Heart right ventricle (tissue), 16 donors: ENCODE data around the gene SCG5. TPM values are rescaled to one million over a fixed set of nuclear protein-coding genes. Genes with fewer than 3 reads are reported as not detected.

Experiments
- ATAC-seq, 8 donors: fragments of 200-7000 bp; cut with Tn5 transposase; one replicate each; pipeline ENCODE4 v1.9.1; 2020; ENCODE audit warnings: mild to moderate bottlenecking in 8 of 8, moderate library complexity in 8 of 8, moderate number of reproducible peaks in 1 of 8
- DNase-seq, 2 donors: peaks; one replicate each; pipeline ENCODE4 v3.0.0-alpha.2; 2020
- H3K27ac ChIP-seq, 10 donors: fragments of 200-600 bp; sonication (generic) in 2 of 10; one replicate each; pipeline versions ENCODE4 v1.5.0 to v1.8.0; 2020 to 2022; ENCODE audit warnings: mild to moderate bottlenecking in 3 of 10
- H3K27me3 ChIP-seq, 7 donors: fragments of 200-600 bp; one replicate each; pipeline ENCODE4 v1.8.0; 2021 to 2022; ENCODE audit warnings: mild to moderate bottlenecking in 2 of 7
- H3K36me3 ChIP-seq, 9 donors: fragments of 200-600 bp; sonication (generic) in 1 of 9; one replicate each; pipeline versions ENCODE4 v1.5.0 to v1.8.0; 2020 to 2022; ENCODE audit warnings: mild to moderate bottlenecking in 2 of 9
- H3K4me1 ChIP-seq, 9 donors: fragments of 200-600 bp; sonication (generic) in 1 of 9; one replicate each; pipeline versions ENCODE4 v1.5.0 to v1.8.0; 2020 to 2022; ENCODE audit warnings: mild to moderate bottlenecking in 4 of 9
- H3K4me3 ChIP-seq, 10 donors: fragments of 200-600 bp; sonication (generic) in 2 of 10; one replicate each; pipeline versions ENCODE4 v1.5.0 to v1.8.0; 2020 to 2022; ENCODE audit warnings: mild to moderate bottlenecking in 7 of 10, moderate library complexity in 2 of 10
- H3K9me3 ChIP-seq, 11 donors: fragments of 200-600 bp in 10 of 11; sonication (generic) in 2 of 11; one replicate each; pipeline versions ENCODE4 v1.5.0 to v1.8.0; 2013 to 2022; ENCODE audit warnings: mild to moderate bottlenecking in 2 of 11, control low read depth in 1 of 11, moderate library complexity in 1 of 11
- WGBS, 2 donors: extraction: QIAGEN DNeasy Blood & Tissue Kit; methylation state at CpG; one replicate each; pipeline ENCODE4 v1.1.7; 2013; ENCODE audit warnings: inconsistent platforms in 1 of 2; 5-methylcytosine and 5-hydroxymethylcytosine counted together
- intact Hi-C, 10 donors: fragments of 100-400 bp; cut with DNase I; formaldehyde crosslinking; loops; one replicate each; pipeline versions ENCODE4 v1.11.1 to v1.14.2; 2022
- polyA plus RNA-seq, 2 donors: library from polyadenylated mRNA; stranded (reverse); fragments of 200-250 nt; gene quantifications; one replicate each; pipeline ENCODE4 v1.2.3, GENCODE V29; 2013
- total RNA-seq, 10 donors: library from RNA; stranded (reverse); fragmentation: NEBNext Ultra II Directional in 3 of 10; extraction: Animal tissue kit (Norgen Biotek cat#: 25700) in 3 of 10; gene quantifications; one replicate each; pipeline versions ENCODE4 v1.2.1 to v1.2.4, GENCODE V29; 2021 to 2023
- TF ChIP-seq, protein P1 (sequence below), 9 donors: fragments of 200-600 bp; sonication (generic) in 2 of 9; IDR thresholded peaks; one replicate each; pipeline versions ENCODE4 v1.5.0 to v1.8.0; 2021 to 2022; ENCODE audit warnings: antibody characterized with exemption in 9 of 9, mild to moderate bottlenecking in 5 of 9, moderate library complexity in 1 of 9
- donor health status: Arrhythmogenic right ventricular cardiomyopathy.
- donor health status: ischemic (EF 13 %, LVEDD 7.1; RV severe dilation, severe dysfunction).
- donor health status: healthy with polysubstance abuse.
- donor health status: DM: no; HTN: yes; CAD: no.
- donor health status: DM: no; HTN: no; CAD: no.
- donor health status: ischemic (EF 25% LVEDD 6.9; RV normal size, moderate dysfunction).
- donor health status: ischemic (EF 25% LVEDD 5.7; RV mildly dilated, moderate dysfunction).
- donor health status: healthy.
- donor health status: DM: yes; HTN: yes; CAD: no.
- donor health status: Ischemic cardiomyopathy.
- donor health status: ischemic (EF 35%, LVEDD 5.7; RV mildly dilated, moderate dysfunction).
- donor health status: nonischemic (EF 11% LVEDD 7.7; RV severe dilation, severe dysfunction).
- donor health status: DM: yes; HTN: yes; CAD: no.
- donor health status: PGD.
- donor health status: ischemic (EF 29% LVEDD 5.4; RV normal size, mild dysfunction).
- donor health status: nonischemic (EF 23%, LVEDD 6.1; RV moderate dilation, normal function).

The SCG5 gene
- total and polyA plus RNA-seq, 12 donors, result 0.23 to 1.1 (median 0.51) TPM; not detected in 6

DNA sequence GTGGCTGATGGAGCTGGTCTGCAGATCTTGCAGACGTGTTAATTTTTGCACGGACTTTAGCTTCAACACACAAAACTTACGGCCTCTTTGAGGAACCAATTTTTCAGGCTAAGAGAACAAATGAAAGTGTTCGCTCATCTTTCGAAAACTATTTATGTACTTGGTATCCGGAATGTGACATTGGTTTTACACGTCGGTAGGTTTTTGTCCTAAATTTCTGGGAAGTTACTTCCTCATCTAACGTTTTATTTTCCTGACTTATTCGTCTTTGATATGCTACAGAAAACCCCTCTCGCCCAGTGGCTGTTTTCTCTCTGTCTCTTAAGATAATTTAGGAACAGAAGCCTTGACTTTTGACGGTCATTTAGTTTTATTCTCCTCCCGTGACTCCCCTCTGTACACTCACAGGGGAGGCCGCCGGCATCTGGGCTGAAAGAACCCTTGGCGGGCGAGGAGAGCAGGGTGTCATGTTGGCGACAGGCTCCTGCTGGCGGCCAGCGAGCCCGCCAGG lies 75.5 kb downstream of the SCG5 start:
- no peaks in the 10 kb centered on the region for H3K36me3 ChIP-seq
- peaks cover 0 to 30% (median 13%) of the 10 kb centered on the region in 9 donors for H3K4me1 ChIP-seq
- intact Hi-C loops, result no loop called here
- H3K4me3 ChIP-seq, result peak overlapping the region in 7 of 10 donors; percentile 11 to 41 (median 30)
- peaks cover 23 to 98% (median 91%) of the 10 kb centered on the region in 7 donors for H3K27me3 ChIP-seq
- DNase-seq (no peak), ATAC-seq (no peak)
- no peak overlapping the region for H3K27ac ChIP-seq
- H3K9me3 ChIP-seq, result no peaks in the 10 kb centered on the region
- WGBS, 2 donors, result 3 to 6% methylated on average over 21 of the region's 21 CpGs
- TF ChIP-seq, protein P1, sequence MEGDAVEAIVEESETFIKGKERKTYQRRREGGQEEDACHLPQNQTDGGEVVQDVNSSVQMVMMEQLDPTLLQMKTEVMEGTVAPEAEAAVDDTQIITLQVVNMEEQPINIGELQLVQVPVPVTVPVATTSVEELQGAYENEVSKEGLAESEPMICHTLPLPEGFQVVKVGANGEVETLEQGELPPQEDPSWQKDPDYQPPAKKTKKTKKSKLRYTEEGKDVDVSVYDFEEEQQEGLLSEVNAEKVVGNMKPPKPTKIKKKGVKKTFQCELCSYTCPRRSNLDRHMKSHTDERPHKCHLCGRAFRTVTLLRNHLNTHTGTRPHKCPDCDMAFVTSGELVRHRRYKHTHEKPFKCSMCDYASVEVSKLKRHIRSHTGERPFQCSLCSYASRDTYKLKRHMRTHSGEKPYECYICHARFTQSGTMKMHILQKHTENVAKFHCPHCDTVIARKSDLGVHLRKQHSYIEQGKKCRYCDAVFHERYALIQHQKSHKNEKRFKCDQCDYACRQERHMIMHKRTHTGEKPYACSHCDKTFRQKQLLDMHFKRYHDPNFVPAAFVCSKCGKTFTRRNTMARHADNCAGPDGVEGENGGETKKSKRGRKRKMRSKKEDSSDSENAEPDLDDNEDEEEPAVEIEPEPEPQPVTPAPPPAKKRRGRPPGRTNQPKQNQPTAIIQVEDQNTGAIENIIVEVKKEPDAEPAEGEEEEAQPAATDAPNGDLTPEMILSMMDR (IDR thresholded peaks at IDR 0.05), result no peak

DNA sequence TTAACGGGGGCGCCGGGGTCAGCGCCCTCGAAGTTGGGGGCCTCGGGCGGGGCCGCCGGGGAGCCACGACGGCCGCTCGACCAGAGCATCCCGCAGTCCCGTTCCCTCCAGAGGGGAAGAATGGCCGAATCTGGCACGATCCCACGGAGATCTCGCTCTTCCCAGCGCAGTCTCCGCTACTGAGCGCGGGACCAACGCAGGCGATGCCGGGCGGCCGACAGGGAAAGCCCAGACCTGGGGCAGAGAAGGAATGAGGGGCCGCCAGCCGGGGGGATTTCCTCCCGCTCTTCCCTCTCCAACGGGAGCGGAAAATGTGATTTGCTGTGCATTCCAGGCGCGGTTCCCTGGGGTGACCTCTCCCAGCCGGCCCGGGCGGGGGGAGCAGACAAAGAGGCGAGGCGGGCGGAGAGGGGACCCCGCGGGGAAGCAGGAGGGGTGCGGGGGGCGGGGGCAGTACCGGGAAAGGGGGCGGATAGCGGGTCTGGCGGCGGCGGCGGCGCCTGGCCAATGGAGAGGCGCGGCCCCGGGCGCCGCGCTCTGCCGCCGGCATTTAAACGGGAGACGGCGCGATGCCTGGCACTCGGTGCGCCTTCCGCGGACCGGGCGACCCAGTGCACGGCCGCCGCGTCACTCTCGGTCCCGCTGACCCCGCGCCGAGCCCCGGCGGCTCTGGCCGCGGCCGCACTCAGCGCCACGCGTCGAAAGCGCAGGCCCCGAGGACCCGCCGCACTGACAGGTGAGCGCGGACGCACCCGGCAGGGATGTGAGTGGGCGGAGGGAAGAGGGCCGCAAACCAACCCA lies 76.1 kb downstream of the SCG5 start, which contains the start of gene GREM1:
GREM1 (plus strand) TSS at position 579 of the 801 bp plus-strand sequence. CDS start 12,687 bp downstream, outside the sequence.
- Histone ChIP-seq H3K27me3 (peaks cover 23 to 97% (median 88%) of the 10 kb centered on the region in 7 donors), H3K36me3 (no peaks in the 10 kb centered on the region), H3K4me3 (peak within 1 kb of the TSS in 8 of 10 donors; percentile 11 to 41 (median 32)), H3K9me3 (no peaks in the 10 kb centered on the region), H3K27ac (no peak within 1 kb of the TSS), H3K4me1 (peaks cover 0 to 30% (median 13%) of the 10 kb centered on the region in 9 donors)
- DNase-seq (no peak), ATAC-seq (no peak)
- 1% methylated on average over 78 to 99 of the region's 99 CpGs for WGBS, 2 donors
- TF ChIP-seq, protein P1 (IDR thresholded peaks at IDR 0.05), result no peak
- intact Hi-C loops, result no loop called here

DNA sequence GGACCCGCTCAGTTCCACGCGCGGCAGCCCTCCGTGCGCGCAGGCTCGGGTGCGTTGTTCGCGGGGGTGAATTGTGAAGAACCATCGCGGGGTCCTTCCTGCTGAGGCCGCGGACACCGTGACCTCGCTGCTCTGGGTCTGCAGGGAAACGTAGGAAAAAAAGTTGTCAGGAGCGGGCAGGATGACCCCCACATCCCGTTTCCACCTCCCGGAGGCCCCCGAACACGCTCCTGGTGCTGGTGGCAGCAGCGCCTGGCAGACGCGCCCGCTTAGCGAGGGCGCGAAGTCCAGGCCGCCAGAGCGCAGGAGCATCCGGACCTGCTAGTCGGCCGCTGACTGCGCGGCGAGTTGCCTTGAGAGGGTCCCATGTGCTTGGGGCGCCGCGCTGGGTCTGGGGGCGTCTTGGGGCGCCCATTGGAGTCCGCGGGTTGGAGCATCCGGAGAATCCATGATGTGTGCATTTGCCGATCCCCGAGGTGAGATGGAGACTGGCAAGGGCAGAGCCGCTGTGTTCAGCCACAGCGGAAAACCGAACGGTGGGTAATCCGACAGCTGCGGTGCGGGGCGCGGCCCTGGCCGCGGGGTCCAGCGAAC lies 76.8 kb downstream of the SCG5 start:
- Histone ChIP-seq H3K27ac (no peak overlapping the region), H3K9me3 (no peaks in the 10 kb centered on the region), H3K27me3 (peaks cover 23 to 98% (median 84%) of the 10 kb centered on the region in 7 donors), H3K36me3 (no peaks in the 10 kb centered on the region), H3K4me1 (peaks cover 0 to 30% (median 13%) of the 10 kb centered on the region in 9 donors), H3K4me3 (peak overlapping the region in 8 of 10 donors; percentile 11 to 41 (median 32))
- DNase-seq (no peak), ATAC-seq (no peak)
- 1 to 2% methylated on average over 60 of the region's 60 CpGs for WGBS, 2 donors
- intact Hi-C loops, result no loop called here
- TF ChIP-seq, protein P1 (IDR thresholded peaks at IDR 0.05), result no peak
